HG03439 (cell line): ENCODE data around the gene RNASE8.

ENCODE experiments used
- ATAC-seq: cut with Tn5 transposase; IDR thresholded peaks from one replicate; pipeline ENCODE4 v1.9.1; 2021; ENCODE audit warnings: mild to moderate bottlenecking, moderate library complexity; ENCODE audit not compliant: unreplicated experiment

Gene RNASE8

DNA sequence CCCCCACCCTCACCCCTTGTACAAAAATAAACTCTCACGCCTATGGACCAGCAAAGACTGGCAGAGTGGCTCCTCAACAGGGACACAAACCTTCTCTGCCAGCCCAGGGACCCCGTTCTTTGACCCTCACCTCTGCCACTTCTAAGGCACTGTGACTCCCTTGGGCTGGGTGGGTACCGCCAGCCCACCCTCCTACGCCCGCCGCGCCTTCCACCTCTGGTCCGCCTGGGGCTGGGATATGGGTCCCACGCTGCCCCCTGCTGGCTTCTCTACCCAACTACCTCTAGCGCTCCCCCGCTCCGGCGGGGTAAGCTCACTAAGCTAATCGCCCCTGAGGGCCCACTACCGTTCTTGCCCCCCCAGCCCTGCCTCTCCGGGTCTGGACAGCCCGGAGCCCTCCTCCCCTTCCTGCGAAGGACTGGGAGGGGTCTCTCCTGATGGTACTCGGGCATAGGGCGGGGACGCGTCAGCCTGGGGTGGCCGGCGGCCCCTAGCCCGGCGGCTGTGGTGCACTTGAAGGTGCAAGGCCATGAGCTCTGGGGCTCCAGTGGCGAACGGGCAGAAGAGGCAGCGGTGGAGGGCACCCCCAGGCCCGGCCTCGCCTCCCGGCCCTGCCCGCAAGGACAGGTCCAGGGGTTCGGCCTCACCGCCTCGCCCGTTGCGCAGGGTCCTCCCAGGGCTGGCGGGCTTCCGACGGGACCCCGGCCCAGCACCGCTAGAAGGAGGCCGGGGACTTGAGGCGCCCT, 32.7 kb downstream of the RNASE8 start:
- no peak for ATAC-seq

DNA sequence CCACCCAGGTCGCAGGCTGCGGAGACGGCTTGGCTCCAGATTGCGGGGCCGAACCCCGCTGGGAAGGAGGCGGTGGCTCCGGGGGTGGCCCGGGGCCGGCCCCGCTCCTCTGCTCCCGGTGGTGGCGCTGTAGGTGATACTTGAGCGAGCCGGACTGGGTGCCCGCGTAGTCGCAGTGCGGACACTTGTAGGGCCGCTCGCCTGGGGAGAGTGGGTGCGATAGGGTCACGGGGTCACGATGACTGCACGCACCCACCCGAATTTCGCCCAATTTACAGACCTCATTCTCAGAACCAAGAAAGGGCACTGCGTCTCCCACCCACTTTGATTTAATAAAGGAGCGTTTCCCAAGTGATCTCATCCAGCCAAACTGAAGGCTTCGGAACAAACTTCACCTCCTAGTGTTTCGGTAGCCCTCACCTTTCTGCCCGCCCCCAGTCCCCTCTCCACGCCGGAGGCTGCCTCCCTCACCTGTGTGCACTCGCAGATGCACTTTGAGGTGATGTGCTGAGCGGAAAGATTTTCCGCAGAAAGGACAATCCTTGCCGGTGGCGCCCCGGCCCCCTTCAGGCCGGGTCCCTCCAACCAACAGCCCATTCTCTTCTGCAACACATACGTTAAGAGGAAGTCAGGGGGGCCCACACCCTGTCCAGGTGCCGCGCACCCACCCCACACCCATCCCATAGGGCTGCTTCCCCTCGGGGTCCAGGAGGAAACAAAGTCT, 33.5 kb downstream of the RNASE8 start:
- ATAC-seq = no peak

- ATAC-seq = no peak
Observed at GRCh38 chr14:21091821-21092272, 34.2 kb downstream of the RNASE8 start.

GRCh38 chr14:21092273-21093011, 34.8 kb downstream of the RNASE8 start:
- ATAC-seq = peak; percentile 88

DNA sequence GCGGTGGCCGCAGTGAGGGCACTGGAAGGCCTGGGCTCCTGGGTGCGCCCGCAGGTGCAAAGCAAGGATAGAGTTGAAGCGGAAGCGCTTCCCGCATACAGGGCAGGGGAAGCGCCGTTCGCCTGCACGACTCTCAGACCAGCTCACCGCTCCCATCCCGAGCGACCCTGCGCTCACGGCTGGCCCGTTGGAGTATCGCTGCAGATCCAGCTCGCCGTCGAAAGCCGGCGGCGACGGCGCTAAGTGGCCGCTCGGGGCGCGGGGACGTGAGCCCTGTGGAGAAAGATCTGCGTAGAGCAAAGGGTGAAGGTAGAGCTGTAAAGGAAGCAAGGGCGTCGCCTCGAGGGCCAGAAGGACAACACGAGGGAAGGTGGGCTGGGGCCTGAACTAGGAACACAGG, 35.4 kb downstream of the RNASE8 start:
- ATAC-seq = no peak

- no peak for ATAC-seq
Observed at GRCh38 chr14:21093769-21094681, 36.4 kb downstream of the RNASE8 start.

DNA sequence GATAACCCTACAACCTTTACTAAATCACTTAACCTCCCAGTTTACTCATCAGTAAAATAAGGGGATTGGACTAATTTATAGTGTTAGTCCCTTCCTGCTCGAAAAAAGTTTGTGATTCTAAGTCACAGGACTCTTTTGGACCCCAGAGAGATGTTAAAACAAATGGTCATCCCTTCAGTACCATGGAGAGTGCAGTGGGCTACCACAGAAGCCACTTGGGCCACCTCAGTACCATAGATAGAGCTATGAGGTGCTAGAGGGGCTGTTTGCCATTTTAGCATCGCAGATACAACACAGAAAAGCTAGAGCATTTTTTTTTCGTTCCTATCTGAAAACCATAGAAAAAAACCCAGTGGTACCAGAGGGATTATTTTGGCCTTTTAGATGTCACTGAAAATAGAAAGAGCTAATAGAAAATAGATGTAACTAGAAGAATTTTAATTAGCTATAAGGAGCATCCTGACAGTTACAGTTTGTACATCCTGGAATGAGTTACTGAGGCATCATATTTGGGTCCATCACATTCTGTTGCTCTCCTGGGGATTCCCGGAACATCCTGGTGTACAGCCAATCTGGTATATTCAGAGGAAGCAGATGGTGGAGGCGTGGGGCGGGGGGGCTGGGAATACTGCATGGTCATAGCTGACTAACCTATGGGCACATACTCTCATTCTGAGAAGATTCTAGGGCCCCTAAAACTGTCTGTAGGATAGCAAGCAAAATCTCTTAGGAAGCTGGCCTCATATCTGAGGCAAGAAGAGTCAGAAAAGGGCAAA, 38.0 kb downstream of the RNASE8 start:
- ATAC-seq = no peak

DNA sequence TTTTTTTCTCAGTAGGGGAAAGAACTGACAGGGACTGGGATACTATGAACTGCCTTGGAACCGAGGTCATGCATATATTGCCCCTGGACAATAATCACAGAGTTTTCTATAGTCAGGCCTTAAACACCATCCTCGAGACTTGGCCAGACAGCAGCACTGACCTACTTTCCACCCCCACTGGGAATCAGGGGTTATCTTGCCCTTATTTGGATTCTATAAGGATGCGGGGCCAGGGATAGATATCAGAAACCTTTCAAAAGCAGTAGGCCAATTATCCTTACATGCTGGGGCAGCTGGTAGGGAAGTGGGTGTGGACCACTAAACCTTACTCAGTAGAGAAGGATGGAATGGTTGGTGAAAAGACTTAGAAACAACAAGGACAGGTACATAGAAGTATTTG, 38.8 kb downstream of the RNASE8 start:
- no peak for ATAC-seq

- no peak for ATAC-seq
Observed at GRCh38 chr14:21096978-21097635, 39.5 kb downstream of the RNASE8 start.

- no peak for ATAC-seq
Observed at GRCh38 chr14:21097636-21098075, 40.0 kb downstream of the RNASE8 start.

- ATAC-seq = no peak
Observed at GRCh38 chr14:21098076-21098891, 40.7 kb downstream of the RNASE8 start, which contains the start of gene ZNF219. Gene ZNF219, minus strand, starts transcription at chr14:21098655. Its CDS starts 5,064 bp downstream, at chr14:21093591.

- ATAC-seq = no peak
Observed at GRCh38 chr14:21098892-21099595, 41.4 kb downstream of the RNASE8 start.

- no peak for ATAC-seq
Observed at GRCh38 chr14:21099596-21099985, 42.0 kb downstream of the RNASE8 start.

- ATAC-seq = no peak
Observed at GRCh38 chr14:21100931-21101330, 43.3 kb downstream of the RNASE8 start, which contains the start of gene TMEM253. Gene TMEM253, plus strand, starts transcription at chr14:21101066. Its CDS starts 278 bp downstream, at chr14:21101344.

GRCh38 chr14:21101802-21102413, 44.3 kb downstream of the RNASE8 start:
- no peak for ATAC-seq

- ATAC-seq = no peak
Observed at GRCh38 chr14:21102521-21103410, 45.1 kb downstream of the RNASE8 start.
